Measurements from ENCODE around the gene RNF167. TPM values are rescaled to one million over a fixed set of nuclear protein-coding genes. Genes with fewer than 3 reads are reported as not detected.

RNF167 gene
- total and polyA plus RNA-seq, 2 of the 8 experiments (the other 6 are each of a cell fraction or from before 2014, with no cell fraction given): 140 to 281 TPM

- Histone ChIP-seq H2BK20ac (ENCODE audit: low read length) (no peak overlapping the region), H2AK5ac (ENCODE audit: low read depth, low read length) (no peak overlapping the region), H3K4ac (replicated peaks; ENCODE audit: insufficient read length, low read depth, low read length) (no peak overlapping the region), H2BK5ac (ENCODE audit: low read depth, low read length) (no peak overlapping the region), H3K36me3 (ENCODE audit: control insufficient read depth in 2 of 4, insufficient read depth in 4 of 4, low read length in 3 of 4) (peaks cover 0 to 11% (median 0%) of the 10 kb centered on the region in 4 experiments; a peak in 2 of 8 replicates), H4K5ac (ENCODE audit: insufficient read length, low read depth, low read length) (no peak overlapping the region), H2BK120ac (replicated peaks; ENCODE audit: low read depth, low read length) (no peak overlapping the region), H3K4me3 (ENCODE audit: extremely low read depth in 1 of 4, insufficient read depth in 2 of 4, low read depth in 3 of 4, low read length in 4 of 4) (no peak overlapping the region), H3K23ac (ENCODE audit: insufficient read length) (no peak overlapping the region), H3K4me2 (ENCODE audit: insufficient read depth in 1 of 2, low read depth in 2 of 2, low read length in 2 of 2) (no peak overlapping the region), H3K14ac (ENCODE audit: insufficient read length) (no peak overlapping the region), H4K91ac (replicated peaks; ENCODE audit: insufficient read length, low read length) (no peak overlapping the region), H3K23me2 (ENCODE audit: low read depth, low read length) (peaks cover 12% of the 10 kb centered on the region), H2BK12ac (ENCODE audit: low read depth, low read length) (no peak overlapping the region), H3K9me3 (ENCODE audit: insufficient read depth in 2 of 2, low read depth in 1 of 2, low read length in 1 of 2) (no peaks in the 10 kb centered on the region), H4K20me1 (replicated peaks in 1 of 2; ENCODE audit: control insufficient read depth in 1 of 2, insufficient read depth in 2 of 2, low read length in 2 of 2) (peaks cover 2 to 13% of the 10 kb centered on the region in 2 experiments), H3K56ac (replicated peaks; ENCODE audit: insufficient read length, low read depth, low read length) (no peak overlapping the region), H3K18ac (ENCODE audit: extremely low read depth, low read length) (no peak overlapping the region), H4K8ac (ENCODE audit: extremely low read depth, insufficient read depth, low read length) (no peak overlapping the region), H3K79me1 (ENCODE audit: low read depth, low read length) (0 out of 2 replicates have a peak, but pooled peaks cover 3% of the 10 kb centered on the region), H3K79me2 (ENCODE audit: control insufficient read depth in 1 of 2, insufficient read depth in 2 of 2, low read length in 2 of 2) (peaks cover 0 to 12% of the 10 kb centered on the region in 2 experiments; a peak in 1 of 4 replicates), H3K27ac (ENCODE audit: low read depth, low read length) (no peak overlapping the region), H2BK15ac (ENCODE audit: low read length) (no peak overlapping the region), H3K27me3 (replicated peaks in 1 of 4; ENCODE audit: control insufficient read depth in 3 of 4, extremely low read depth in 1 of 4, insufficient read depth in 3 of 4, low read length in 3 of 4) (peaks cover 0 to 43% (median 29%) of the 10 kb centered on the region in 4 experiments; a peak in 6 of 7 replicates), H3K4me1 (replicated peaks in 1 of 4; ENCODE audit: control insufficient read depth in 3 of 4, insufficient read depth in 4 of 4, low read length in 3 of 4) (peaks cover 0 to 14% (median 6%) of the 10 kb centered on the region in 4 experiments; a peak in 5 of 7 replicates), H2AFZ (ENCODE audit: low read length) (no peak overlapping the region), H3K9ac (replicated peaks in 1 of 4; ENCODE audit: extremely low read depth in 1 of 4, low read depth in 3 of 4, low read length in 3 of 4) (no peak overlapping the region)
- WGBS, 2 experiments (ENCODE audit: extremely low coverage in 1 of 2, insufficient coverage in 1 of 2, insufficient read length in 1 of 2, insufficient replicate concordance in 2 of 2, low coverage in 1 of 2, low lambda C conversion rate in 2 of 2, missing lambda C conversion rate in 1 of 2): 82% methylated on average over 11 of the region's 12 CpGs; no CpG with 5 or more reads in 1 of the 2 experiments
- no peak for FAIRE-seq
- ChIA-PET POLR2A (ENCODE audit: partially characterized antibody) (interaction anchor here (0.7 to 32.4 kb wide), 7 partner anchors 8 to 309 kb away, joined by 3 to 987 read pairs (median 6); partner anchors contain the start of genes CAMTA2, ENO3, INCA1 and KIF1C), CTCF (ENCODE audit: partially characterized antibody) (interaction anchor here (0.6 to 6.2 kb wide), 10 partner anchors 8 to 91 kb away, joined by 3 to 31 read pairs (median 4); partner anchors contain the start of gene GP1BA)
- DNase-seq (ENCODE audit: low read depth in 1 of 2, low spot score in 2 of 2): no peak
- no peak for TF ChIP-seq CHD1 (IDR thresholded peaks at IDR 0.05; ENCODE audit: low read depth, low read length)
- TF ChIP-seq ATF2 (IDR thresholded peaks at IDR 0.05; ENCODE audit: low read length): no peak
- no peak for TF ChIP-seq POLR2AphosphoS5 (IDR thresholded peaks at IDR 0.05; ENCODE audit: low read depth, low read length)
- no peak for TF ChIP-seq SP1 (IDR thresholded peaks at IDR 0.05; ENCODE audit: low read depth, low read length)
- TF ChIP-seq POLR2A (IDR thresholded peaks at IDR 0.05; ENCODE audit: control extremely low read depth in 1 of 2, low read depth in 2 of 2, low read length in 2 of 2): 0 out of 3 replicates have a peak, but pooled peaks of 1 of the 2 experiments have one; percentile 13
Observed at GRCh38 chr17:4972752-4973151, 32.7 kb downstream of the RNF167 start.
